ENCODE results near the gene SUSD1.

SUSD1 gene

DNA sequence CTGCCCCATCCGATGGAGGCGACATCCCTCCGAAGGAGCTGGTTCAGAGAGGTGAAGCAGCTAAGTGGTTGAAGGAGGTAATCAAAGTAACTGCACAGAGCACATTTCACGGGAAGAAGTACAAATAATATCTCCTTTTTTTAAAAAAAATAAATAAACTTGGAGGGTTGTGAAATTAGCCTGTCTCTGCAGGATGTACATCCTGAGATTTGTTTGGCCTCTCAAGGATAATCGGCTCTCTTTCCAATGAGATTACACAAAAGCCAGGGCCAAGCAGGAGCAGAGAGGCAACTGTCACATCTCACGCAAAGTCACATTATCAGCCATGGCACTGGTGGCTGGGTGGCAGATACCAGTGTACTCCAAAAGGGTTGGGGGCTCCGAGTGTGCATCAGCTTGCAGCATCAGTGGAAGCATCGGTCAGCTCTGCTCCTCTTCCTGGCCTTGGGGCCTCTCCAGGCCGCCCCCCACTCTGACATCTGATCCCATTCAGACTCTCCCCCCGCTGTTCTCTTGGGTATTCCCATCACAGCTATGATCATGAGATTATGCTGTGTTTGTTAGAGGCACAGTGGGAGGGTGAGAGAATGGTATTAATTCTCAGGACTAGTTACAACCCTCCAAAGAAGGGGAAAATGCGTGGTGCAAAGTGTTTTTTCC, 168.6 kb downstream of the SUSD1 start:
- no peak for TF ChIP-seq REST (IDR thresholded peaks at IDR 0.05; ENCODE audit: insufficient read depth in 1 of 2, low read depth in 2 of 2, low read length in 2 of 2)
- no peak for TF ChIP-seq TAF1 (IDR thresholded peaks at IDR 0.05; ENCODE audit: borderline replicate concordance, insufficient read depth, low read length)
- TF ChIP-seq FOXP2 (optimal IDR thresholded peaks at IDR 0.05; ENCODE audit: borderline replicate concordance, extremely low read depth, extremely low read length, insufficient read depth): no peak
- TF ChIP-seq POLR2AphosphoS5 (IDR thresholded peaks at IDR 0.05; ENCODE audit: low read depth, low read length): no peak
- TF ChIP-seq SIN3A (IDR thresholded peaks at IDR 0.05; ENCODE audit: borderline replicate concordance, insufficient read depth, low read length): no peak

GRCh38 chr9:112005939-112006338, 169.2 kb downstream of the SUSD1 start:
- TF ChIP-seq SIN3A (IDR thresholded peaks at IDR 0.05; ENCODE audit: borderline replicate concordance, insufficient read depth, low read length) (no peak), POLR2AphosphoS5 (IDR thresholded peaks at IDR 0.05; ENCODE audit: low read depth, low read length) (no peak), REST (IDR thresholded peaks at IDR 0.05; ENCODE audit: insufficient read depth in 1 of 2, low read depth in 2 of 2, low read length in 2 of 2) (no peak), FOXP2 (optimal IDR thresholded peaks at IDR 0.05; ENCODE audit: borderline replicate concordance, extremely low read depth, extremely low read length, insufficient read depth) (no peak), TAF1 (IDR thresholded peaks at IDR 0.05; ENCODE audit: borderline replicate concordance, insufficient read depth, low read length) (no peak)

- TF ChIP-seq FOXP2 (optimal IDR thresholded peaks at IDR 0.05; ENCODE audit: borderline replicate concordance, extremely low read depth, extremely low read length, insufficient read depth) (no peak), POLR2AphosphoS5 (IDR thresholded peaks at IDR 0.05; ENCODE audit: low read depth, low read length) (no peak), SIN3A (IDR thresholded peaks at IDR 0.05; ENCODE audit: borderline replicate concordance, insufficient read depth, low read length) (no peak), REST (IDR thresholded peaks at IDR 0.05; ENCODE audit: insufficient read depth in 1 of 2, low read depth in 2 of 2, low read length in 2 of 2) (no peak), TAF1 (IDR thresholded peaks at IDR 0.05; ENCODE audit: borderline replicate concordance, insufficient read depth, low read length) (no peak)
These were observed 171.6 kb downstream of the SUSD1 start for GRCh38 chr9:112003538-112003937.

DNA sequence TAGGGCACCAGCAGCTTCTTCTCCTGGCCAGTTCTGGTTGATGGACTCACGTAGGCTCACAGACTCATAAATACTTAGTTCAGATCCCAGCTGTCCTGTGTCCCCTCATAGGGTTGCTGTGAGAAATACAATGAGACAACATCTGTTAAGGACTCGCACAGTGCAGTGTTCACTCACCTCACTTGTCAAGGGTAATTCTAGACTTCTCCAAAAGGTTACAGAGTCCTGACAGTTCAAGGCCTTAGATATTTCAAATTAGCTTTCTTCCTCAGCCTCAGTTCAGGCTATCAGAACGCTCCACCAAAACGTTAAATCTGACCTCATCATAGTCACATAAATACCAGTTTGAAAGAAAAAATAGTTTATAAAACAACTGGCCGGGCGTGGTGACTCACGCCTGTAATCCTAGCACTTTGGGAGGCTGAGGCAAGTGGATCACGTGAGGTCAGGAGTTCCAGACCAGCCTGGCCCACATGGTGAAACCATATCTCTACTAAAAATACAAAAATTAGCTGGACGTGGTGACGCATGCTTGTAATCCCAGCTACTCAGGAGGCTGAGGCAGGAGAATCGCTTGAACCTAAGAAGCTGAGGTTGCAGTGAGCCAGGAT, 172.1 kb downstream of the SUSD1 start:
- TF ChIP-seq SIN3A (IDR thresholded peaks at IDR 0.05; ENCODE audit: borderline replicate concordance, insufficient read depth, low read length) (no peak), FOXP2 (optimal IDR thresholded peaks at IDR 0.05; ENCODE audit: borderline replicate concordance, extremely low read depth, extremely low read length, insufficient read depth) (no peak), POLR2AphosphoS5 (IDR thresholded peaks at IDR 0.05; ENCODE audit: low read depth, low read length) (no peak), REST (IDR thresholded peaks at IDR 0.05; ENCODE audit: insufficient read depth in 1 of 2, low read depth in 2 of 2, low read length in 2 of 2) (no peak), TAF1 (IDR thresholded peaks at IDR 0.05; ENCODE audit: borderline replicate concordance, insufficient read depth, low read length) (no peak)

All from PFSK-1 (cell line).